ENCODE measurements around the gene C10orf67.

- no peak for TF ChIP-seq GATA3 (IDR thresholded peaks at IDR 0.05; ENCODE audit: low read depth, low read length)
- TF ChIP-seq GATA2 (IDR thresholded peaks at IDR 0.05; ENCODE audit: low read depth, low read length) = no peak
Measured at GRCh38 chr10:23190872-23191763, 153.5 kb downstream of the C10orf67 start.
